ENCODE results near the gene RNF144A.
A peak's percentile ranks its signal among the peaks of the same experiment; 100 is the strongest.
"Not testable (repeated sequence)": the region's sequence is repeated elsewhere in the genome, so short reads cannot be mapped to it uniquely, and the experiment has no call there.

Gene RNF144A, protein sequence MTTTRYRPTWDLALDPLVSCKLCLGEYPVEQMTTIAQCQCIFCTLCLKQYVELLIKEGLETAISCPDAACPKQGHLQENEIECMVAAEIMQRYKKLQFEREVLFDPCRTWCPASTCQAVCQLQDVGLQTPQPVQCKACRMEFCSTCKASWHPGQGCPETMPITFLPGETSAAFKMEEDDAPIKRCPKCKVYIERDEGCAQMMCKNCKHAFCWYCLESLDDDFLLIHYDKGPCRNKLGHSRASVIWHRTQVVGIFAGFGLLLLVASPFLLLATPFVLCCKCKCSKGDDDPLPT

GRCh38 chr2:6917071-6917760 is at the start of gene RNF144A:
Gene RNF144A, plus strand, starts transcription at chr2:6917412. Its CDS starts 79,515 bp downstream, at chr2:6996927.
- peak; percentile 36 for DNase-seq (ENCODE audit: low read depth, low spot score)

DNA sequence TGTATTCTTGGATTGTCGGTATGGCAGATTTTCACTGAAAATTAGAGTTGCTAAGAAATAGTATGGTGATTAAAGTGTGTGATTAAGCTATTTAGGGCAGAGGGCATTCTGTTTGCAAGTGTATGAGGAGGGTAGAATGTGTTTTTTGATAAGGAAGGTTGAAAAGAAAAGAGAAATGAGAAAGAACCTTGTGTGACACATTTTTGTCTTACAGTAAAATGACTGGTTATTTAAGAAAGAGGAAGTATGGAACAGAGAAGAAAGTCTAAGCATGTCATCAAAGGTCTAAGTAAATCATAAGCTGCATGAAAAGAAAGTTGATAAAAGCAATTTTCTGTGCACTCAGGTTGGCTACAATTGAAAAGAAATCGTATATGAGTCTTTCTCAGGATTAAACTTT is 44.8 kb upstream of the RNF144A start:
- DNase-seq (ENCODE audit: low read depth, low spot score) = no peak

GRCh38 chr2:6874032-6874431 is 43.2 kb upstream of the RNF144A start:
- DNase-seq (ENCODE audit: low read depth, low spot score) = no peak

DNA sequence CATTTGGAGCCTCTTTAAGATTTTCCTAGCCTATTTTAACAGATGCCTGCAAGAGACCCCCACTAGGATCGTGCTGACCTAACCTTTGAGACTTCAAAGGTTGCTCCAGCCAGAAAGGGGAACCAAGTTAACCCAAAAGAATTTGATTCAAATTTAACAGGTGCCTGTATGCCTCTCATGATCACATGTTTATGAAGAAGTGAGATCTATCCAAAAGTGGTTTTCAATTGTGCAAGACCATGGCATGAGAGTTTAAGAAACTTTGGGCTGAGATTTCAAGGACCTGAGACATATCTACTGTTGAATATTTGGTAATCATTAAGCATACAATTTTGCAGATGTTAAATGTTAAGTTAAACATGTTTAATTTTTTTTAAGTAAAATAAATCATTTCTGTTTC is 40.9 kb upstream of the RNF144A start:
- DNase-seq (ENCODE audit: low read depth, low spot score) = no peak

- DNase-seq (ENCODE audit: low read depth, low spot score) = no peak
Measured at GRCh38 chr2:6877402-6878304, 39.6 kb upstream of the RNF144A start, which contains the start of gene RSAD2. Gene RSAD2, plus strand, starts transcription at chr2:6877777. Its CDS starts 24 bp downstream, at chr2:6877801.

DNA sequence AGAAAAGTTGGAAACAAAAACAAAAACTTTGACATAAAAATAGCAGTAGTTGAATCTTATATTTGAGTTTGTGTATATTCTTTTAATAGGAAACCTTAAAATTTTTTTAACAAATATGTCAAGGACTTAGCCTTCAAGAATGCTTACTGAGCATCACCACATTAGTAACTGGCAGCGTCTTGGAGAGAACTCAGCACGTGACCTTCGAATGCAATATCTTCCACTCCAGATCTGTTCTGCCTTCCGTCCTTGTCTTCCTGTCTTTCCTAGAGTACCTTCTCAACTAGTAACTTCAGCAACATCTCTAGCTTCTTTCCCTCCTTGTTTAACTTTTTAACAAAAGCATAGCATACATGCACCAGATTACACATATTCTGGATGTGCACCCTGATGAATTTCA is 38.7 kb upstream of the RNF144A start:
- no peak for DNase-seq (ENCODE audit: low read depth, low spot score)

DNA sequence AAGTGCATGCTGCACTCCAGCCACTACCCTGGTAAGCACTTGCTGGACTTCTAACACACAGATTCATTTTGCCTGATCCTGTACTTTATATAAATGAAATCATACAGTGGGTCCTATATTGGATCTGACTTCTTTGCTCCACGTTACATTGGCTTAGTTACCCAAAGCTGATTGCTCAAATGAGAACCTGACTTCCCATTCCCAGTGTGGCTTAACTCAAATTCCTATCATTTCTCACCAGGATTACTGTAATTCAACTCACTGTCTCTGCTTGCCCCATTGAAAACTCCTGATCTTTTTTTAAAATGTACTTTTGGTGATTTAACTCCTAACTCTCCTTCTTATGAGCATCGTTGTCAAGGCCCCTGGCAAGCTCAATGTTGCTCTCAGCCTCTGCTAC is 38.2 kb upstream of the RNF144A start:
- DNase-seq (ENCODE audit: low read depth, low spot score) = no peak

DNA sequence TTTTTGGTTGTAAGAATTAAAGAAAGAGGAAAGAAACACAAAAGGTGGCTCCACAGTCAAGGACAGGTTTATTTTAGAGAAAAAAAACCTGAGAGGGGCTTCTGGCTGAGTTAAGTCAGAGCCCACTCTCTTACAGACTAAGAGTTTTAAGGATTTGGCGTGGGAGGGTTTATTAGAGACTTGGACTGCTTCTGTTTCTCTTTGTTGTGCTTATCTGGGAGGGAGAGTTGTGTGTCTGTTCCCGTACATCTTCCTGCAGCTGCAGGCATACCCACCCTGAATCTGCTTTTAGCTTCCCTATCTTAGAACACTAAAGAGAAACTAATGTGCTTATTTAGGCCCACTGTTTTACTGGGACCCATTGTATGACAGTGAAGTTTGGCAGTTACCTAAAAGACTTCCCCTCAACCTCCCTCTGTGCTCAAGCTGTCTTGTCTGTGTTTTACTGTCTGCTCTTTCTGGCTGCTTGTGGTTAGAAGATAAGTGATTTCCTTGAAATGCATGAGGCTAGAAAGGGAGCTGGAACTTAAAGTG is 36.9 kb upstream of the RNF144A start:
- no peak for DNase-seq (ENCODE audit: low read depth, low spot score)

GRCh38 chr2:6881046-6881445 is 36.2 kb upstream of the RNF144A start:
- no peak for DNase-seq (ENCODE audit: low read depth, low spot score)

GRCh38 chr2:6881516-6881915 is 35.7 kb upstream of the RNF144A start:
- DNase-seq (ENCODE audit: low read depth, low spot score) = no peak

DNA sequence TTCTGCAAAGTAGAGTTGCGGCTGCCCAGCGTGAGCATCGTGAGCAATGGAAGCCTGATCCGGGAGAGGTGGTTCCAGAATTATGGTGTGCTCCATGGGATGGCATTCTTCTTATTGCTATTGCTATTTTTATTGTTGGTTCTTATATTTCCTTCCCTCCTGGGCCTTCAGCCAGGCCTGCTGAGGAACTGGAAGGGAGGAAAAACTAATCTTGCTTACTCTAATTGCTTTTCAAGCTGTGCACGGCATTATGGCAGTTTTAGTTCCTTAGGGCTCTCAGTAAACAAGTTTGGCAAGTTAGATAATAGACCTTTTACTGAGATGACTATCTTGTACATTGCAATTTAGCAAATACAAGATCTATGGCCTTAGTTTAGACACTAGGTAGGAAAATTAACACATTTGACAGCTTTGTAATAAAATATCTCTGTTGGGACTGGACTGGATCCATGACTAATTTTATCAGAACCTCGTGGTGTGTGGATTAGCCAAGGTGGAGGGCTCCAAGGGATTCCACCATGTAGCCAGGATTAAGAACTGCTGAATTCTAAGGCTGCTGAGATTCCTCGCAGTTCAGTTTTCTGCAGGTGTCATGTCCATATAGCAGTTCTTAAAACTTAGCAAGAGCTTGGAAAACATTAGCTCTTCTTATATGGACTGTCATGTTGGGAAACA is 33.6 kb upstream of the RNF144A start:
- DNase-seq (ENCODE audit: low read depth, low spot score) = no peak

DNA sequence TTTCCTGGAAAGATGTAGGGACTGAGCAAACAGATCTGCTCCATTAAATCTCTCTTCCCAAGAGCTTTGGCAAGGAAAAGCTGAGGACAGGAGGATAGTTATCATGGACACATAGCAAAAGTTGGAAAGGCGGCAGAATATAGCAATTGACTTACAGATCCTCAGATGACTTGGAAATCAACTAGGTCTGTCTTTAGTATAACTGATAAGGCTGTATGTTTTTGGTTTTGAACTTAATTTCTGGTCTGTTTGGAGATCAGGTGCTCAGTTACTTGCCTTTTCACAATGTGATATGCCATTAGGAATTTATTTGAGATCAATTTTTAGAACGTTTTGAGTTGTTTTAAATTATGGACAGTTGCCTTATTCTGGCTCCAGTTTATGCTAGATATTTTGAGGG is 31.7 kb upstream of the RNF144A start:
- DNase-seq (ENCODE audit: low read depth, low spot score) = no peak

DNA sequence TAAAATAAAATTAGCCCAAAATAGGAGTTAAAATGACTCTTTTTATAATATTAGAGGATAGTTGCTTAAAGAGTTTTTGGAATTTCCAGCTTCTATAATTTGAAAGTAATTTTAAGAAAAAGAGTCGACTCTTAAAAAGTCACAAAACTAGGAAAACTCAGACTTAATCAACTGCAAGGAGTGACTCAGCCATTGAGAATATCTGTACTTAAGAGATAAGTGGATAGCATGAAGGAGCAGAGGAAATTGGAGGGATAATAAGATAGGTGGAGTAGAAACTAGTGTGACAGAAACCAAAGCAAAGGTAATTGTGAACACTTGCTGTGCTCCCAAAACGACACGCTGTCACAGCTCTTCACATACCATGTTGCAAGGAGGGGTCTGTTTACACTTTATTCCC is 31.2 kb upstream of the RNF144A start:
- no peak for DNase-seq (ENCODE audit: low read depth, low spot score)

- no peak for DNase-seq (ENCODE audit: low read depth, low spot score)
Measured at GRCh38 chr2:6887751-6888192, 29.4 kb upstream of the RNF144A start.

DNA sequence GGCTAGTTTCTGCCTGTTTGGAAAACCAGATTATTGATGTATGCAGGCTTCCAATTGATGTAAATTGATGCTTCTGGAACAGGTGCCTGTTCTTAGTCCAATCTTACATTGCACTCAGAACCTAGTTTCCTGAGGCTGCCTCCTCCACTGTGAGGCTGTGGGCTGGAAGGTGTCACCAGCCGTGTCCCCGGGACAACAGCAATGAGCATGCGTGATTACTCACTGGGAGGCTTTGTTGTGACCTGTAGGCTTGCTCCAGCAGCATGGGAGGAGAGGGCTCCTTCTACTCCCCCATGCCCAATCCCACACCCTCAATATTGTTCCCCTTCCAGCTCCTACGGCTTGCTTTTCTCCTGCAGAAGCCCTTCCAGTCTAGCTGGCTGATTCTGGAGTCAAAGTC is 28.5 kb upstream of the RNF144A start:
- no peak for DNase-seq (ENCODE audit: low read depth, low spot score)

DNA sequence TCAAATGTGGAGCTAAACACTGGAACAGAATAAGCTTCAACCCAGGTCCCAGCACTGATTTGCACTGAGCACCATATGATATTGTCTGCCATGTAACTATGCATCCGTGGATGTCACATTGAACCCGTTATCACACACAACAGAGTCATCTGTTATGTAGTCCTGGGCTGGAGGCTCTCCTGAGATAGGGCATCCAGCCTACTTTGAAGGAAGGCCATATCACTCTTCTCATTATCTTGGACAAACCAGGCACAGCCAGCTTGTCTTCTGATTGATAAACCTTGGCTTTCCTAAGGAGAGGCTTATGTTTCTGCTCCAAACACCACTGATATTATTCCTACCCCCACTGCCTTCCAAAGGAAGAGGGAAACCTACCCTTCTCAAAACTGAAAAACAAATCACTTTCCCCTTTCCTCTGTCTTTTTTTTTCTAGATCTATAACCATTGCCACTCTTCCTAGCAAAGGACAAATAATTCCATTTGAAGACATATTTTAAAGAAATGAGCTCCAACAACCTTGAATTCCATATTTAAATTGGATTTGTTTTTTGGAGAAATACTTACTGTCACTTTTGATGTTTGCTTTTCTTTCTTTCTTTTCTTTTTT is 23.2 kb upstream of the RNF144A start:
- no peak for DNase-seq (ENCODE audit: low read depth, low spot score)

- no peak for DNase-seq (ENCODE audit: low read depth, low spot score)
Measured at GRCh38 chr2:6896930-6897759, 20.1 kb upstream of the RNF144A start.

DNA sequence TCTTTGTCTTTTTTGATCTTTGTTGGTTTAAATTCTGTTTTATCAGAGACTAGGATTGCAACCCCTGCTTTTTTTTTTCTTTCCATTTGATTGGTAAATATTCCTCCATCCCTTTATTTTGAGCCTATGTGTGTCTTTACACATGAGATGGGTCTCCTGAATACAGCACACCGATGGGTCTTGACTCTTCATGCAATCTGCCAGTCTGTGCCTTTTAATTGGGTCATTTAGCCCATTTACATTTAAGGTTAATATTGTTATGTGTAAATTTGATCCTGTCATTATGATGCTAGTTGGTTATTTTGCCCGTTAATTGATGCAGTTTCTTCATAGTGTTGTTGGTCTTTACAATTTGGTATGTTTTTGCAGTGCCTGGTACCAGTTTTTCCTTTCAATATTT is 14.6 kb upstream of the RNF144A start:
- DNase-seq (ENCODE audit: low read depth, low spot score) = not testable (repeated sequence)

- DNase-seq (ENCODE audit: low read depth, low spot score) = no peak
Measured at GRCh38 chr2:6905668-6906067, 11.5 kb upstream of the RNF144A start.

DNA sequence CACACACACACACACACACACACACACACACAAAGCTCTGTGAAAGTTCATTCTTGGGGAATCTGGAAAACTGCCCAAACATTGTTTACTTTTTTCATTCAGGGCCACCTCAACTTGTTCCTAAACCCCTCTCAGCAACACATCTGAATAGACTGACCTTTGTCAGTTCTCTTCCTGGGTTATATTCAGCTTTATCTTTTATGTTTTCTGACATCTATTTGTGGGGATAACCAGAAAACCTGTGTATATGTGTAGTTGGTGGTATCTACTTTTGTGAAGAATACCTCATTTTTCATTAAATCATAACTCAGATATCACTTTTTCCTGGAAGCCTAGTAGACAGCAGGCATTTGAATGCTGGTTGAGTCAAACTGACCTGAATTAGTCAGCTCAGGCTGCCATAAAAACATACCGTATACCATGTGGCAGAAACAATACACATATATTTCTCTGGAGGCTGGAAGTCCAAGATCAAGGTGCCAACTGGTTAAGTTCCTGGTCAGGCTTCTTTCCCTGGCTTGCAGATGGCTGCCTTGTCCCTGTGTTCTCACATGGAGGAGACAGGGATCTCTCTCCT is 11.0 kb upstream of the RNF144A start:
- DNase-seq (ENCODE audit: low read depth, low spot score) = no peak

Measured in activated CD4-positive, CD25-positive, alpha-beta regulatory T cell treated with anti-CD3 and anti-CD28 coated beads, Interleukin-2, amount 50 U/mL, for 16 hours (primary cell).